Smooth muscle cell (in vitro differentiated cells): ENCODE data around the gene MAP3K4. TPM values are rescaled to one million over a fixed set of nuclear protein-coding genes. Genes with fewer than 3 reads are reported as not detected.

ENCODE experiments used
- DNase-seq: peaks from one replicate; lab custom pipeline; 2025; ENCODE audit not compliant: unreplicated experiment; lab: John Stamatoyannopoulos, UW
- H2AFZ ChIP-seq: fragments of 200-600 bp; sonication (generic); 2 replicates; pipeline ENCODE4 v1.6.0; 2016; ENCODE audit warnings: antibody characterized with exemption, low read depth, mild to moderate bottlenecking
- H3F3A ChIP-seq: fragments of 200-600 bp; sonication (generic); 2 replicates; pipeline ENCODE4 v1.6.0; 2017; ENCODE audit warnings: antibody characterized with exemption, low read depth
- H3K27ac ChIP-seq: fragments of 200-600 bp; sonication (generic); 2 replicates; pipeline ENCODE4 v1.5.1; 2016; ENCODE audit warnings: low read depth, mild to moderate bottlenecking
- H3K27me3 ChIP-seq: fragments of 200-600 bp; sonication (generic); 2 replicates; pipeline ENCODE4 v1.6.1; 2016; ENCODE audit warnings: low read depth, mild to moderate bottlenecking
- H3K36me3 ChIP-seq: fragments of 200-600 bp; sonication (generic); 2 replicates; pipeline ENCODE4 v1.5.1; 2016; ENCODE audit warnings: low read depth
- H3K4me1 ChIP-seq: fragments of 200-600 bp; sonication (generic); 2 replicates; pipeline ENCODE4 v1.5.1; 2016; ENCODE audit warnings: low read depth
- H3K4me2 ChIP-seq: fragments of 200-600 bp; sonication (generic); 2 replicates; pipeline ENCODE4 v1.6.0; 2016; ENCODE audit warnings: mild to moderate bottlenecking
- H3K4me3 ChIP-seq: fragments of 200-600 bp; sonication (generic); 2 replicates; pipeline ENCODE4 v1.5.1; 2016; ENCODE audit warnings: mild to moderate bottlenecking
- H3K79me2 ChIP-seq: fragments of 200-600 bp; sonication (generic); 2 replicates; pipeline ENCODE4 v1.6.0; 2016; ENCODE audit warnings: low read depth, mild to moderate bottlenecking
- H3K9ac ChIP-seq: fragments of 200-600 bp; sonication (generic); 2 replicates; pipeline ENCODE4 v1.6.0; 2016; ENCODE audit warnings: low read depth
- H3K9me3 ChIP-seq: fragments of 200-600 bp; sonication (generic); replicated peaks from 2 replicates; pipeline ENCODE4 v1.5.1; 2016; ENCODE audit warnings: low read depth
- H4K20me1 ChIP-seq: fragments of 200-600 bp; sonication (generic); 2 replicates; pipeline ENCODE4 v1.6.0; 2016; ENCODE audit warnings: low read depth
- WGBS: methylation state at CpG from one replicate; pipeline ENCODE4 v1.1.7; 2016; ENCODE audit warnings: low lambda C conversion rate; 5-methylcytosine and 5-hydroxymethylcytosine counted together
- polyA plus RNA-seq: library from polyadenylated mRNA; unstranded; fragments of >200 nt; fragmentation: Nextera tagmentation; extraction: Ambion mirVana; gene quantifications from 2 replicates; pipeline ENCODE4 v1.2.1, GENCODE V29; 2016
- total RNA-seq: library from RNA; depleted of rRNA; stranded (reverse); fragments of >200 nt; gene quantifications from 2 replicates; pipeline ENCODE4 v1.2.3, GENCODE V29; 2014
- TF ChIP-seq, protein P1 (sequence below): fragments of 200-600 bp; sonication (generic); IDR thresholded peaks from 2 replicates; pipeline ENCODE4 v1.5.1; 2017; ENCODE audit warnings: borderline replicate concordance, mild to moderate bottlenecking, antibody characterized with exemption; ENCODE audit not compliant: insufficient read depth, poor library complexity, severe bottlenecking

The MAP3K4 gene
- total and polyA plus RNA-seq, 2 experiments from 2014 or later = 14.3 to 29.5 TPM

DNA sequence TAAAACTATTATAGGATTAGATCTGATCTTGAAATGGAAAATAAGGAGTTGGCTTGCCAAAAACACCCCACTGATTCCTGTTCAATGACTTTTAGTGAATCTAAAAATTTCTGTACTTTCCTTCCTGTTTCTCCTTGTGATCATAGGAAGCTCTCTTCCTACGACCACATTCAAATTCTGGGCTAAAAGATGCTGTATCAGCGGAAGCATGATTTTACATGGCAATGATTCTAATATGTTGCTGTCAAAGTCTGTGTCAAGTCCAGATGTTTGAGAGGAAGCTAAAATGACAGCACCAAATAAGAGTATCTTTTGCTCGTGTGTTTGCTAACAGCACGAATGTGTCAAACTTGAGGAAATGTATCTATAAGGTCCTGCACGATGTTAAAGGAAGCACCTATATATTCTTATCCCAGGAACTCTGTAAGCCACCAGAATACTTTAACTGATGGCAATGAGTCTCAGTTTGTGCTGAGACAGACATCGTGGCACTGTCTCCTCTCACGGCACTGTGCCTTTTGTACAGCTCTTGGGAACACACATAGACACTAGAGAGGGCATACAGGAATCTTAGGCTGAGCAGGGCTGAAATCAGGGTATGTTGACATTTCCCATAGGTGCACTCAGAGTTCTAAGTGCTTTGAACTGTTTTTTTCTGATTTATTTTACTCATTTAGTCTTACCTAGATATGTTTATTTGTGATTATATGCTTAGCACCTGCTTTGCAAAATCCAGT is 24.9 kb upstream of the MAP3K4 start:
- Histone ChIP-seq H3K4me3 (no peak overlapping the region), H3K9me3 (no peaks in the 10 kb centered on the region), H3K4me2 (no peak overlapping the region), H3K9ac (no peak overlapping the region), H3K27ac (no peak overlapping the region), H3K27me3 (no peaks in the 10 kb centered on the region), H3K4me1 (no peaks in the 10 kb centered on the region), H3K79me2 (no peaks in the 10 kb centered on the region), H4K20me1 (no peaks in the 10 kb centered on the region), H2AFZ (no peak overlapping the region), H3F3A (peaks cover under 1% of the 10 kb centered on the region), H3K36me3 (no peaks in the 10 kb centered on the region)
- no peak for DNase-seq
- TF ChIP-seq, protein P1, sequence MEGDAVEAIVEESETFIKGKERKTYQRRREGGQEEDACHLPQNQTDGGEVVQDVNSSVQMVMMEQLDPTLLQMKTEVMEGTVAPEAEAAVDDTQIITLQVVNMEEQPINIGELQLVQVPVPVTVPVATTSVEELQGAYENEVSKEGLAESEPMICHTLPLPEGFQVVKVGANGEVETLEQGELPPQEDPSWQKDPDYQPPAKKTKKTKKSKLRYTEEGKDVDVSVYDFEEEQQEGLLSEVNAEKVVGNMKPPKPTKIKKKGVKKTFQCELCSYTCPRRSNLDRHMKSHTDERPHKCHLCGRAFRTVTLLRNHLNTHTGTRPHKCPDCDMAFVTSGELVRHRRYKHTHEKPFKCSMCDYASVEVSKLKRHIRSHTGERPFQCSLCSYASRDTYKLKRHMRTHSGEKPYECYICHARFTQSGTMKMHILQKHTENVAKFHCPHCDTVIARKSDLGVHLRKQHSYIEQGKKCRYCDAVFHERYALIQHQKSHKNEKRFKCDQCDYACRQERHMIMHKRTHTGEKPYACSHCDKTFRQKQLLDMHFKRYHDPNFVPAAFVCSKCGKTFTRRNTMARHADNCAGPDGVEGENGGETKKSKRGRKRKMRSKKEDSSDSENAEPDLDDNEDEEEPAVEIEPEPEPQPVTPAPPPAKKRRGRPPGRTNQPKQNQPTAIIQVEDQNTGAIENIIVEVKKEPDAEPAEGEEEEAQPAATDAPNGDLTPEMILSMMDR = no peak
- 94% methylated on average over 7 of the region's 7 CpGs for WGBS

DNA sequence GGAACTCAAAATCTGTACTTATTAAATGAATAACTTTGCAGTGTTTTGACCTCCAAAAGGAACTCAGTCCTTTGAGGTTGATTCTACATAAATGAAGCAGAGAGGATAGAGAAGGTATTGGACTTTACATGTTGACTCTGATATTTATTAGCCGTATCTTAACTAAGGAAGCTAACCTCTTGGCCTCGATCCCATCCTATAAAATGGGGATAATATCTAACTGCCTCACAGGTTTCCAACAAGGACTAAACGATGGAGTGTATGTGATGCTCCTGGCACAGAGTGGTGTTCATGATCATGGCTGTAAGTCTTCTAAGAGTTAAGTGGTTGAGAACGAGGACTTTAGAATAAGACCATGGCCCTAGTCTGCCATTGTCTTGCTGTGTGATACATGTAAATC is 24.2 kb upstream of the MAP3K4 start:
- H3F3A ChIP-seq = peaks cover 7% of the 10 kb centered on the region
- H3K36me3 ChIP-seq = no peaks in the 10 kb centered on the region
- H3K9me3 ChIP-seq = no peaks in the 10 kb centered on the region
- H3K4me2 ChIP-seq = no peak overlapping the region
- no peaks in the 10 kb centered on the region for H4K20me1 ChIP-seq
- H3K4me3 ChIP-seq = no peak overlapping the region
- H3K4me1 ChIP-seq = no peaks in the 10 kb centered on the region
- H3K9ac ChIP-seq = no peak overlapping the region
- DNase-seq = no peak
- no peaks in the 10 kb centered on the region for H3K27me3 ChIP-seq
- 94% methylated on average over 4 of the region's 4 CpGs for WGBS
- no peak overlapping the region for H3K27ac ChIP-seq
- TF ChIP-seq, protein P1 = no peak
- H3K79me2 ChIP-seq = no peaks in the 10 kb centered on the region
- H2AFZ ChIP-seq = no peak overlapping the region

DNA sequence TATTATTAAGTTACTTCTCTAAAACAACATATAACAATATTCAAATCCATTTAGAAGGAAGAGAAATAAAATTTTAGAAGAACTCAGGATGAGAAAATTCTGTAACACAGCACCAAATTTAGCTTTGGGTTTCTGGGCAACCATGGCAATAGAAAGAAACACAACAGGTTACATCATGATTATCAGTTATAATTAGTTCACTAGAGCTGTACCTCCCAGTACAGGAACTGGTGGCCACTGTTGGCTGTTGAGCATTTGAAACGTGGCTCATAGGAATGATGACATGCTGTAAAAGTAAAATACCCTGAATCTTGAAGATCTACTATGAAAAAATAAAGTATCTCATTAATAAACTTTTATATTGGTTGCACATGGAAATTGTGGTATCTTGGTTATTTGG is 23.7 kb upstream of the MAP3K4 start:
- Histone ChIP-seq H3K36me3 (no peaks in the 10 kb centered on the region), H3K79me2 (no peaks in the 10 kb centered on the region), H4K20me1 (no peaks in the 10 kb centered on the region), H3K27me3 (no peaks in the 10 kb centered on the region), H3F3A (peaks cover 7% of the 10 kb centered on the region), H3K4me3 (no peak overlapping the region), H3K4me1 (peaks cover 2% of the 10 kb centered on the region), H3K4me2 (no peak overlapping the region), H2AFZ (no peak overlapping the region), H3K9me3 (no peaks in the 10 kb centered on the region), H3K9ac (no peak overlapping the region), H3K27ac (no peak overlapping the region)
- no peak for DNase-seq
- TF ChIP-seq, protein P1 = no peak
- WGBS = 82% methylated on average over 1 of the region's 1 CpG

DNA sequence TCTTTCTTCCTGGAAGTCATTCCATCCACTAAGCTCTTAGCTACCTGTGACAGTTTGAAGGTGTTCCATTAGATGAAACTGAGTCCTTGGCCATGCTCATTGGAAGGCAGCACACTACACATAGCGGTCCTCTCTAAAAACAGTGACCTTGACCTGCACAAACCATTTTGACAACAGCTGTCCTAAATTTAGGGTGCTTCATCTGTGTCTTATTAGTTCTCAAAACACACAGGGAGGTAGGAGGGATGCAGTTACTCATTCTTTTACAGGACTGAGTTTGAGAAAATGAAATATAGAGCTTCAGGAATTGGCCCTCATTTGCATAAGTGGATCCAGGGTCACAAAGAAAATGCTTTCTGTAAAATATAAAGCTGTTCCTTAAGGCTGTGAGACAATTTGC is 20.4 kb upstream of the MAP3K4 start:
- no peak for DNase-seq
- H3K9ac ChIP-seq = no peak overlapping the region
- H3K36me3 ChIP-seq = no peaks in the 10 kb centered on the region
- H3F3A ChIP-seq = peaks cover 7% of the 10 kb centered on the region
- H4K20me1 ChIP-seq = no peaks in the 10 kb centered on the region
- H3K4me1 ChIP-seq = peaks cover 11% of the 10 kb centered on the region
- H3K4me2 ChIP-seq = no peak overlapping the region
- TF ChIP-seq, protein P1 = no peak
- 94% methylated on average over 1 of the region's 1 CpG for WGBS
- H3K79me2 ChIP-seq = no peaks in the 10 kb centered on the region
- H3K9me3 ChIP-seq = no peaks in the 10 kb centered on the region
- H3K4me3 ChIP-seq = no peak overlapping the region
- H3K27ac ChIP-seq = peak overlapping the region; percentile 95
- H3K27me3 ChIP-seq = no peaks in the 10 kb centered on the region
- no peak overlapping the region for H2AFZ ChIP-seq
